Activated naive CD8-positive, alpha-beta T cell (primary cell): ENCODE results near the gene FAM229A.
A peak's percentile ranks its signal among the peaks of the same experiment; 100 is the strongest.

Experiments used
- H3K27ac Mint-ChIP-seq: one replicate; pipeline ENCODE4 v1.8.0; 2021; ENCODE audit warnings: mixed read lengths
- H3K27me3 Mint-ChIP-seq: one replicate; pipeline ENCODE4 v1.8.0; 2021; ENCODE audit warnings: mixed read lengths
- H3K36me3 Mint-ChIP-seq: one replicate; pipeline ENCODE4 v1.8.0; 2021; ENCODE audit warnings: mixed read lengths
- H3K4me1 Mint-ChIP-seq: one replicate; pipeline ENCODE4 v1.8.0; 2021; ENCODE audit warnings: low read depth, mixed read lengths
- H3K4me3 Mint-ChIP-seq: one replicate; pipeline ENCODE4 v1.8.0; 2021; ENCODE audit warnings: mild to moderate bottlenecking, mixed read lengths
- H3K9me3 Mint-ChIP-seq: one replicate; pipeline ENCODE4 v1.8.0; 2021; ENCODE audit warnings: low read depth, mixed read lengths

The FAM229A gene

GRCh38 chr1:32332290-32333079 is 29.8 kb downstream of the FAM229A start:
- Mint-ChIP-seq H3K27ac (peak overlapping the region; percentile 28), H3K27me3 (no peaks in the 10 kb centered on the region), H3K4me1 (peaks cover 25% of the 10 kb centered on the region), H3K4me3 (no peak overlapping the region), H3K9me3 (no peaks in the 10 kb centered on the region), H3K36me3 (peaks cover 3% of the 10 kb centered on the region)

GRCh38 chr1:32331549-32331948 is 30.7 kb downstream of the FAM229A start:
- Mint-ChIP-seq H3K36me3 (peaks cover 3% of the 10 kb centered on the region), H3K27ac (no peak overlapping the region), H3K9me3 (no peaks in the 10 kb centered on the region), H3K27me3 (no peaks in the 10 kb centered on the region), H3K4me3 (no peak overlapping the region), H3K4me1 (peaks cover 17% of the 10 kb centered on the region)

GRCh38 chr1:32330558-32331151 is 31.6 kb downstream of the FAM229A start:
- no peak overlapping the region for H3K4me3 Mint-ChIP-seq
- no peaks in the 10 kb centered on the region for H3K27me3 Mint-ChIP-seq
- H3K36me3 Mint-ChIP-seq = peaks cover 3% of the 10 kb centered on the region
- H3K9me3 Mint-ChIP-seq = no peaks in the 10 kb centered on the region
- peaks cover 17% of the 10 kb centered on the region for H3K4me1 Mint-ChIP-seq
- peak overlapping the region; percentile 18 for H3K27ac Mint-ChIP-seq

DNA sequence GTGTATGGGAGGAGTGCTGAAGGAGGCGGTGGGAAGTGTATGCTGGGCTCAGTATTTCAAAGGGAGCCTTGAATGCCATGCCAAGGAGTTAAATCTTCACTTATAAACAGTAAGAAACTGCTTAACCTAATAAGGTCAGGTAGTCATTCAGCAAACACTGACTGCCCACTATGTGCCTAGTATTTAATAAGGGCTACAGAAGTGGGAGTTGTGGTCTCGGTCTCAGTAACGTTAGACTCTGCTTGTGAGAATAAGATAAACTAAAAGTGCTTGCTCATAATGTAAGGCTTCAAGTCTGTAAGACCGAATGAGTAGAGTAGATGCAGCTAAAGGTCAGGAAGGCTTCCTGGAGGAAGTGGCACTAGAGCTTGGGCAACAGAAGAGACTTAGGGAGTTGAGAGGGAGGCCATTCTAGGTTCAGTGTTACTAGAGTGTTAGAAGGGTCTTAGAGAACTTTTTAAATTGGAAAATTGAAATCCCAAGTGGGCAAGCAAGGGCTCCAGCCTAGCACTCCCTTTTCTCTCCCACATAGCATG is 32.3 kb downstream of the FAM229A start:
- Mint-ChIP-seq H3K4me3 (no peak overlapping the region), H3K27me3 (no peaks in the 10 kb centered on the region), H3K4me1 (peaks cover 16% of the 10 kb centered on the region), H3K9me3 (no peaks in the 10 kb centered on the region), H3K27ac (peak overlapping the region; percentile 81), H3K36me3 (peaks cover 3% of the 10 kb centered on the region)

- Mint-ChIP-seq H3K36me3 (peaks cover 3% of the 10 kb centered on the region), H3K4me1 (peaks cover 21% of the 10 kb centered on the region), H3K4me3 (no peak overlapping the region), H3K9me3 (no peaks in the 10 kb centered on the region), H3K27me3 (no peaks in the 10 kb centered on the region), H3K27ac (no peak overlapping the region)
These were observed 35.1 kb downstream of the FAM229A start for GRCh38 chr1:32327204-32327603.

GRCh38 chr1:32321712-32322291 is 40.5 kb downstream of the FAM229A start:
- Mint-ChIP-seq H3K27me3 (no peaks in the 10 kb centered on the region), H3K36me3 (no peaks in the 10 kb centered on the region), H3K9me3 (no peaks in the 10 kb centered on the region), H3K4me1 (peaks cover 34% of the 10 kb centered on the region), H3K4me3 (peak overlapping the region; percentile 30), H3K27ac (peak overlapping the region; percentile 77)

- H3K36me3 Mint-ChIP-seq = peaks cover 2% of the 10 kb centered on the region
- no peaks in the 10 kb centered on the region for H3K9me3 Mint-ChIP-seq
- H3K4me3 Mint-ChIP-seq = no peak overlapping the region
- H3K27me3 Mint-ChIP-seq = no peaks in the 10 kb centered on the region
- H3K4me1 Mint-ChIP-seq = peaks cover 37% of the 10 kb centered on the region
- H3K27ac Mint-ChIP-seq = no peak overlapping the region
These were observed 44.0 kb downstream of the FAM229A start for GRCh38 chr1:32318127-32318869.

DNA sequence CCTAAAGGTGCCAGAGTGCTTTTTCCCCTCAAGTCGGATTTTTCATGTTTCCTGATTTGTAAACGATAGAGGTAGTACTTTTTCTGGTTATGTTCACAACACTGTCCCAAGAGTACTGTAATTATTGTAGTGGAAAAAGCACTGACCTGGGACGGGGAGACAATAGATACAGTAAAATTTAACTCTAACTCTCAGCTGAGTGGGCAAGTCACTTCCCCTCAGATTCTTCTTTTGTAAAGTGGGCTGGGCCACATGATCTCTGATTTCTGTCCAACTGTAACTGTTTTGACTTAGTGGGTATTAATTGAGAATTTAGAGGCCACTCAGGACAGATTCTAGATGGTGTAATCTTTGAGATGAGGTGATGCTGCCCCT is 45.4 kb downstream of the FAM229A start:
- peaks cover 29% of the 10 kb centered on the region for H3K4me1 Mint-ChIP-seq
- H3K27ac Mint-ChIP-seq = peak overlapping the region; percentile 41
- no peaks in the 10 kb centered on the region for H3K9me3 Mint-ChIP-seq
- no peak overlapping the region for H3K4me3 Mint-ChIP-seq
- no peaks in the 10 kb centered on the region for H3K27me3 Mint-ChIP-seq
- H3K36me3 Mint-ChIP-seq = peaks cover 2% of the 10 kb centered on the region

DNA sequence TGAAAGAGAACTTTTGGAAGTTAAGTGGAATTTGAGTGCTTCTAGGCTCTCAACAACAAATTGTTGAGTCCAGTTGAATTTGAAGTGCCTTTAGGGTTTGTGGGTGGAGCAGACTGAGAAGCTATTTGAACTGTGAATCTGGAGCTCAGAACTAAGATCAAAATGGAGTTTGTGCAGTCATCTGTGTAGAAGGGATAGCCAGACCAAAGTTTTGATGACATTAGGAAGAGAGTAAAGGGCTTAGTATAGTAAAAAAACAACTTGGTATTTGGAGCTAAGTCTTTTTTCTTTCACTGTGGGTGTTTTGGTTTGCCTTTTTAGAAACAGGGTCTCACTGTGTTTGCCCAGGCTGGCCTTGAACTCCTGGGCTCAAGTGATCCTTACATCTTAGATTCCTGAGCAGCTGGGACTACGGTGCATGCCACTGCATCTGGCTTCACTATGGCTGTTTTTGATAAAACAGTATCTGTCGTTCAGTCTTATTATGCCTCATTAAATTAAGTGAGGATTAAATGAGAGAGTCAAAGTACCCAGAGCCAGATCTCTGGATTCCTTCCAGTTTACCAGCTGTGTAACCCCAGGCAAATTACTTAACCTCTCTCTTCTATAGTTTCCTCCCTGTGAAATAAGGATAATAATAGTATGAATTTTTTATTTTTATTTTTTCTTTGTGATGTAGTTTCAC is 50.4 kb downstream of the FAM229A start:
- Mint-ChIP-seq H3K36me3 (peaks cover 8% of the 10 kb centered on the region), H3K27ac (peak overlapping the region; percentile 52), H3K4me1 (peaks cover 59% of the 10 kb centered on the region), H3K27me3 (no peaks in the 10 kb centered on the region), H3K9me3 (no peaks in the 10 kb centered on the region), H3K4me3 (no peak overlapping the region)
